Keratinocyte (primary cell): ENCODE results near the gene LRR1. TPM values are rescaled to one million over a fixed set of nuclear protein-coding genes. Genes with fewer than 3 reads are reported as not detected.

ENCODE experiments used
- DNase-seq: peaks from one replicate; pipeline ENCODE4 v3.0.0-alpha.2; 2011; ENCODE audit warnings: low read depth, missing footprints, low spot score
- FAIRE-seq: peaks from 2 replicates; lab custom pipeline; 2011; peaks lifted over from hg19 to GRCh38; lab: Jason Lieb, UNC
- H2AFZ ChIP-seq: 2 replicates; pipeline ENCODE4 v1.6.0; 2012; ENCODE audit warnings: low read length, control low read depth, inconsistent platforms; ENCODE audit not compliant: control insufficient read depth
- H3K27ac ChIP-seq: 2 replicates; pipeline ENCODE4 v1.5.1; 2011; ENCODE audit warnings: low read length; ENCODE audit not compliant: control insufficient read depth, insufficient read depth
- H3K27me3 ChIP-seq: 3 replicates; pipeline ENCODE4 v1.6.0; 2011; ENCODE audit warnings: low read length; ENCODE audit not compliant: control insufficient read depth, insufficient read depth; ENCODE audit errors: extremely low read depth
- H3K36me3 ChIP-seq, 2 experiments: 2 replicates in 1 of 2; 3 replicates in 1 of 2; pipeline ENCODE4 v1.5.1; 2011; ENCODE audit warnings: low read length in 2 of 2, mild to moderate bottlenecking in 1 of 2; ENCODE audit not compliant: control insufficient read depth in 2 of 2, insufficient read depth in 2 of 2; ENCODE audit errors: extremely low read depth in 1 of 2
- H3K4me1 ChIP-seq: 3 replicates; pipeline ENCODE4 v1.5.1; 2011; ENCODE audit warnings: low read length; ENCODE audit not compliant: control insufficient read depth, insufficient read depth; ENCODE audit errors: extremely low read depth
- H3K4me2 ChIP-seq: 3 replicates; pipeline ENCODE4 v1.6.0; 2011; ENCODE audit warnings: low read depth, low read length; ENCODE audit not compliant: control insufficient read depth, insufficient read depth; ENCODE audit errors: extremely low read depth
- H3K4me3 ChIP-seq, 3 experiments: fragments of 200-600 bp in 1 of 3; sonication (generic) in 1 of 3; 2 replicates in 2 of 3; 3 replicates in 1 of 3; pipeline ENCODE4 v1.5.1; 2011 to 2016; ENCODE audit warnings: low read length in 3 of 3, mild to moderate bottlenecking in 3 of 3, control low read depth in 2 of 3, inconsistent platforms in 1 of 3, low read depth in 1 of 3, mixed read lengths in 1 of 3, mixed run types in 1 of 3, moderate library complexity in 1 of 3; ENCODE audit not compliant: control insufficient read depth in 2 of 3, insufficient read depth in 2 of 3; ENCODE audit errors: extremely low read depth in 1 of 3
- H3K79me2 ChIP-seq: 2 replicates; pipeline ENCODE4 v1.6.0; 2012; ENCODE audit warnings: low read length; ENCODE audit not compliant: control insufficient read depth, insufficient read depth
- H3K9ac ChIP-seq: 3 replicates; pipeline ENCODE4 v1.6.0; 2011; ENCODE audit warnings: low read length; ENCODE audit not compliant: control insufficient read depth, insufficient read depth; ENCODE audit errors: extremely low read depth
- H3K9me1 ChIP-seq: 3 replicates; pipeline ENCODE4 v1.6.0; 2011; ENCODE audit warnings: low read length; ENCODE audit not compliant: control insufficient read depth, insufficient read depth; ENCODE audit errors: extremely low read depth
- H3K9me3 ChIP-seq: 2 replicates; pipeline ENCODE4 v1.5.1; 2012; ENCODE audit warnings: low read depth, low read length; ENCODE audit not compliant: control insufficient read depth
- H4K20me1 ChIP-seq: 3 replicates; pipeline ENCODE4 v1.6.0; 2011; ENCODE audit warnings: low read length; ENCODE audit not compliant: control insufficient read depth, insufficient read depth; ENCODE audit errors: extremely low read depth
- CTCF ChIP-seq, 3 experiments: IDR thresholded peaks in 1 of 3; conservative IDR thresholded peaks in 1 of 3; optimal IDR thresholded peaks in 1 of 3; 2 replicates in 2 of 3; 3 replicates in 1 of 3; pipeline versions ENCODE3 to v1.5.1; 2011; ENCODE audit warnings: low read length in 3 of 3, mild to moderate bottlenecking in 3 of 3, moderate library complexity in 2 of 3, control low read depth in 1 of 3, inconsistent platforms in 1 of 3; ENCODE audit not compliant: insufficient read depth in 2 of 3; ENCODE audit errors: extremely low read depth in 1 of 3
- EZH2 ChIP-seq: IDR thresholded peaks from one replicate; pipeline ENCODE4 v1.6.1; 2012; ENCODE audit warnings: inconsistent platforms, mild to moderate bottlenecking, low read length, moderate library complexity
- dilution Hi-C: fragments of 300-500 bp; cut with MboI; formaldehyde crosslinking; loops from one replicate; pipeline ENCODE4 v1.7.0; 2020; ENCODE audit warnings: low sequenced_read_pairs; ENCODE audit not compliant: extremely low pct_ligation_motif_present
- polyA plus RNA-seq, 5 experiments: library from polyadenylated mRNA; depleted of rRNA in 3 of 5; stranded (reverse) in 3 of 5; stranded (forward) in 1 of 5; unstranded in 1 of 5; fragments of >200 nt; gene quantifications; 1 replicate in 1 of 5; 2 replicates in 3 of 5; 3 replicates in 1 of 5; pipeline versions ENCODE4 v1.2.1 to v1.2.3, GENCODE V29; 2011 to 2012; ENCODE audit warnings: missing spikeins in 2 of 5, low read depth in 1 of 5, low replicate concordance in 1 of 5

Gene LRR1
- polyA plus RNA-seq, 1 donor (not counting 4 experiments of a cell fraction or from before 2014, with no cell fraction given) = 22.7 TPM

GRCh38 chr14:49589387-49589786, 9.4 kb upstream of the LRR1 start:
- H3K9me1 ChIP-seq = no peaks in the 10 kb centered on the region
- DNase-seq (no peak), FAIRE-seq (no peak)
- TF ChIP-seq EZH2 (no peak), CTCF (optimal IDR thresholded peaks at IDR 0.05 in 1 of 3, IDR thresholded peaks at IDR 0.05 in 1 of 3, conservative IDR thresholded peaks at IDR 0.05 in 1 of 3; ENCODE audit: extremely low read depth in 1 of 3, insufficient read depth in 2 of 3, low read length in 3 of 3) (no peak)
- peaks cover 3% of the 10 kb centered on the region for H3K4me1 ChIP-seq
- H4K20me1 ChIP-seq = no peaks in the 10 kb centered on the region
- H3K79me2 ChIP-seq = peaks cover 17% of the 10 kb centered on the region
- H3K9ac ChIP-seq = no peak overlapping the region
- no peak overlapping the region for H3K27ac ChIP-seq
- H2AFZ ChIP-seq = no peak overlapping the region
- no peak overlapping the region for H3K4me3 ChIP-seq
- dilution Hi-C loops = no loop called here
- H3K36me3 ChIP-seq = no peaks in the 10 kb centered on the region
- H3K9me3 ChIP-seq = no peaks in the 10 kb centered on the region
- no peaks in the 10 kb centered on the region for H3K27me3 ChIP-seq
- no peak overlapping the region for H3K4me2 ChIP-seq

GRCh38 chr14:49593016-49593415, 5.7 kb upstream of the LRR1 start:
- no peaks in the 10 kb centered on the region for H3K9me3 ChIP-seq
- H4K20me1 ChIP-seq = no peaks in the 10 kb centered on the region
- H3K4me3 ChIP-seq = no peak overlapping the region
- TF ChIP-seq CTCF (optimal IDR thresholded peaks at IDR 0.05 in 1 of 3, IDR thresholded peaks at IDR 0.05 in 1 of 3, conservative IDR thresholded peaks at IDR 0.05 in 1 of 3; ENCODE audit: extremely low read depth in 1 of 3, insufficient read depth in 2 of 3, low read length in 3 of 3) = no peak
- TF ChIP-seq EZH2 = no peak
- H3K9me1 ChIP-seq = no peaks in the 10 kb centered on the region
- DNase-seq (no peak), FAIRE-seq (no peak)
- dilution Hi-C loops = no loop called here
- H3K27me3 ChIP-seq = no peaks in the 10 kb centered on the region
- H3K79me2 ChIP-seq = peaks cover 7% of the 10 kb centered on the region
- no peak overlapping the region for H2AFZ ChIP-seq
- peaks cover 4% of the 10 kb centered on the region for H3K4me1 ChIP-seq
- no peak overlapping the region for H3K9ac ChIP-seq
- no peak overlapping the region for H3K4me2 ChIP-seq
- H3K27ac ChIP-seq = no peak overlapping the region
- H3K36me3 ChIP-seq = no peaks in the 10 kb centered on the region
